Islet precursor cell (in vitro differentiated cells): Measurements from ENCODE around the gene USP34.
"Not testable (repeated sequence)": the region's sequence is repeated elsewhere in the genome, so short reads cannot be mapped to it uniquely, and the experiment has no call there.

ENCODE experiments used
- DNase-seq: peaks from one replicate; pipeline ENCODE4 v3.0.0-alpha.2; 2018

USP34 gene

DNA sequence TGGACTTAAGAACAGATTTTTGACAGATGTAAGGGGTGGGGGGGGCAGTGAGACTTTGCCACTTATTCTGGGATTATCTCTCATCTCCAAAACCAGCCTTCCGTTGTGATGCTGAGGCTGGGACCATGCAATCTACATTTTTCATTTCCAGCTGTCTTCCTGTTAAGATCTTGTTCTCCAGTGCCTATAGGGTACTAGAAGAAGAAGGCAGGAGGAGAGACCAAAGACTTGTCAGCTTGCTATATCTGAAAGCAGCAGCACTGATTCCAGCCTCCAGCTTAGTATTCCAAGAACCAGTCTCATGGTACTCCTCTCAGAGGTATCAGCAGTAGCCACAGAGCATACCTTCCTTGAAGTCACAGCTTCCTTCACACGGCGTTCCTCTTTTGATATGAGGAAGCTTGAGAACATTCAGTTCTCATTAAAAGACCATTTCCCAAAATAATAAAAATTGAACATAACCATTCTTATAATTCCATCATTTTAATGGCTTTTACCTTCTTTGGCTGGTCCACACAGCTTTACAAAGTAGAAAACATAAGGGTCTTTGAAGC, 49.8 kb downstream of the USP34 start:
- no peak for DNase-seq

- DNase-seq: no peak
Measured at GRCh38 chr2:61419570-61419969, 51.3 kb downstream of the USP34 start.

- DNase-seq: no peak
Measured at GRCh38 chr2:61419129-61419528, 51.8 kb downstream of the USP34 start.

- DNase-seq: no peak
Measured at GRCh38 chr2:61416871-61417645, 53.8 kb downstream of the USP34 start.

DNA sequence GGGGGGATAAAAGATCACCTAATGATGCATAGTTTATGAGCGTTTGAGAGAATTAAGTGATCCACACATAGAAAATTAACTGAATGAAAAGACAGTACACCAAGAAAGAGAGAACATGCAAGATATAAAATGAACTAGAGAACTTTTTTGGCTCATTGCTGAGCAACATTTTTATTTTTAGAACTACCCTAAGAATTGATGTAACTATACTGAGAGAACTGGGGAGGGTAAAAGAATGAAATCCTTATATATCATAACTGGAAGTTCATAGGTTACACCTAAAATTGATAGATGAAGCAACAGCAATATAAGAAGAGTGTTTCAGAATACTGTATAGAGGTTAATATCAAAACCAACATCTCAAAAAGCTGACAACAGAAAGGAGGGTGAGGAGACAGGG, 55.6 kb downstream of the USP34 start:
- no peak for DNase-seq

- no peak for DNase-seq
Measured at GRCh38 chr2:61414674-61415073, 56.2 kb downstream of the USP34 start.

GRCh38 chr2:61411109-61411508, 59.8 kb downstream of the USP34 start:
- no peak for DNase-seq

DNA sequence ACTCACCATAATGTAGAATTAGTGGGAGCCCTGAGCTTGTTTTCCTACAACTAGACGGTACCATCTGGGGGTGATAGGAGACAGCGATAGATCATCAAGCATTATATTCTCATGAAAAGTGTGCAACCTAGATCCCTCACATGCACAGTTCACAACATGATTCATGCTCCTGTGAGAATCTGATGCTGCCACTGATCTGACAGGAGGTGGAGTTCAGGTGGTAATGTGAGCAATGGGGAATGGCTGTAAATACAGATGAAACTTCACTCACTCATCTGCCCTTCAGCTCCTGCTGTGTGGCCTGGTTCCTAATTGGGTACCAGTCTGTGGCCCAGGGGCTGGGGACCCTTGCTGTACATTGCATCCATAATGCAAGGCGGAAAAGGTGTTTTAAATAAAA, 60.7 kb downstream of the USP34 start:
- no peak for DNase-seq

DNA sequence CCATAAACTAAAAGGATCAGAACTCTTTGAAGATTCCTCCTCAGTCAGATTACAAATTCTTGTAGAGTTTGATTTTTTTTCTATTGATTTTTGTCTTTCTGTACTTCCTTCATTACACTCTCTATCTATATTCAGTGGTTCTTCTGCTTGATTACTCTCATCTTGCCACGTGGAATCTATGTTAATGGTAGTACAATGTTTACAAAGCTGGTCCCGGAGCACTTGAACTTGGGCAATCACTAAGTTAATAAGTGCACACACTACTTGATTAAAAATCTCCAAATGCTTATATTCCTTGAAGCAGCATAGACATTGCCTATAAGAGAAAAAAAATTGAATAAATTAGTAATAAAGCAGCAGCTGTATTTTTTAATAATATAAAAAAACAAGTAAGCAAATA, 65.1 kb downstream of the USP34 start:
- DNase-seq: no peak

DNA sequence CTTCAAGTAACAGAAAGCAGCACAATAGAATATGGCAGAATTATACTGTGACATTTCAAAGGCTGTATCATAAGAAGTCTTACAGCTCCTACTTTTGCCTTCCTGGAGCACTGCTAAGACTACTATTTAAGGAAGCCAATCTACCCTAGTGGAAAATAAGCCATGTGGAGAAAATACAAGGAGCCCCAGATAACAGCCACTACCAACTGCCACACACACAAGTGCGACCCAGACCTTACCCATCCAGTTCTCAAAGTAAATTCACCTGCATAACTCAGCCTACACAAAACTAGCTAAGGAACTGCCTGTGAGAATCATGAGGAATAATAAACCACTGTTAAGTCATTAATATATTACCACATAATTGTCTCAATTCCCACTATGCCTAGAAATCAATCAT, 66.4 kb downstream of the USP34 start:
- no peak for DNase-seq

DNA sequence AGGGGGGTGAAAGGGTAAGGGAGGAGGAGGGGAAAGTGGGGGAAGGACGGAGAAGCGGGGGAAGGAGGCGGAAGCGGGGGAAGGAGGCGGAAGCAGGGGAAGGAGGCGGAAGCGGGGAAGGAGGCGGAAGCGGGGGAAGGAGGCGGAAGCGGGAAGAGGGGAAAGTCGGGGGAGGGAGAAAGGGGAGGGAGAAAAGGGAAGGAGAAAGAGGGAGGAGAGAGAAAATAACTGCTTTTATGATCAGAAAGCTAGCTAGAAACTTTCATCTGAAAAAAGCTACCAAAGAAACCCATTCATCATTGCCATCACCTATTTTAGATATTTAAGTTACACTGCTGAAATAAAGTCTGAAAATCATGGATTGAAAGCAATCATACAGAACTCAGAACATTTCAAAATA, 72.5 kb downstream of the USP34 start:
- DNase-seq: no peak

GRCh38 chr2:61396005-61396404, 74.9 kb downstream of the USP34 start:
- DNase-seq: no peak

DNA sequence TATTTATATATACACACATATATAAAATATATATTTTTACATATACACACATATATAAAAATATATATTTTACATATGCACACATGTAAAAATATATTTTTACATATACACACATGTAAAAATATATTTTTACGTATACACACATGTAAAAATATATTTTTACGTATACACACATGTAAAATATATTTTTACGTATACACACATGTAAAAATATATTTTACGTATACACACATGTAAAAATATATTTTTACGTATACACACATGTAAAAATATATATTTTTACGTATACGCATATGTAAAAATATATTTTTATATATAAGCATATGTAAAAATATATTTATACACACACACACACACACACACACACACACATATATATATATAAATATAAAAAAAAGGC, 83.3 kb downstream of the USP34 start:
- DNase-seq: not testable (repeated sequence)

GRCh38 chr2:61380882-61381197, 90.0 kb downstream of the USP34 start:
- DNase-seq: not testable (repeated sequence)

DNA sequence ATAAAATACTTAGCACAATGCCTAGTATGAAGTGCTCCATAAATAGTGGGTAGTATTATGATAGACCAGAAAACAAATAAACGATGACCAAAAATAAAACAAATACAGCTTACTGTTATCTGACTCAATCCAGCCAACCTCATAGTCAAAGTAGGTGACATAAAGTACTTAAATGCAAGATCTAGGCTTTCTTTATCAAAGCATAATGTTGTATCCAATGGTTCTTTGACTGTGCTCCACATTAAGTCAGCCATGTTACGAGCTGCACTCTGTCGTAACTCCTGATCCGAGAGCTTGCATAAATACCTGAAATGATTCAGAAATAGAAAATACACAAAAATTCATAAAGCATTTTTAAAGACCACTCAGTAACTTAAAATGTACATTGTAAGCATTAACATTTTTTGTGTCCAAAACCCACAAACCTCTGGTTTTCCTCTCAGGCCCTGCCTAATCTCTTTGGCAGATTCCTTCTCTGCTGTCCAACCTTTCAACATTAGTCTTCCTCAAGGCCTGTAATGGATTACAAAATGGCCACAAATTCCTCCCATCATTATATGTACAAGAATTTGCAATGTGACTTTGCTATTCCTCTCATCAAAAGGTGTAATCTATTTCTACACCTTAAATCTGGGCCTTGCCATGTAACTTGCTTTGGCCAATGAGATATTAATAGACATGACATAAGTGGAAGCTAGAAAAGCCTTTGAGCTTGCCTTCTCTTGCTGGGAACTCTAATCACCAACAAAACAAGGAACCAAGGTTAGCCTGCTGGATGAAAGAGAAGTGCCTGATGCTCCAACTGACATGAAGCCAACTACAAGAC, 90.6 kb downstream of the USP34 start:
- no peak for DNase-seq

DNA sequence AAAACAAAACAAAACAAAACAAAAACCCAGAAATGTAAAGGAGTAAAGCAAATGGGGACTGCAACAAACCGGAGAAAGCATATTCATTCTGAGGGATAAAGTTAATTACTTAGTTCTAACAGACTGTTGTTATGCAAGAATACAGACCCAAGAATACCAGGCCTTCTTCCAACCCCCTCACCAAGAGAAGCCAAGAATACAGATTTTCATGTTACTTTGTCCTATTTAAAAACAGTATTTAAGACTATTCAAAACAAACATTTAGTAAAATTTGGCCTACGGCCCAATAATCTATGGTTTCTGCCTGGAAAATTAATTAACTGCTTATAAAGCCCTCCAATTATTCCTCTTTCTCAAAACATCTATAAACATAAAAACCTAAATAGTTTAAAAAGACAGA, 91.4 kb downstream of the USP34 start:
- no peak for DNase-seq

- no peak for DNase-seq
Measured at GRCh38 chr2:61378281-61378680, 92.6 kb downstream of the USP34 start.

DNA sequence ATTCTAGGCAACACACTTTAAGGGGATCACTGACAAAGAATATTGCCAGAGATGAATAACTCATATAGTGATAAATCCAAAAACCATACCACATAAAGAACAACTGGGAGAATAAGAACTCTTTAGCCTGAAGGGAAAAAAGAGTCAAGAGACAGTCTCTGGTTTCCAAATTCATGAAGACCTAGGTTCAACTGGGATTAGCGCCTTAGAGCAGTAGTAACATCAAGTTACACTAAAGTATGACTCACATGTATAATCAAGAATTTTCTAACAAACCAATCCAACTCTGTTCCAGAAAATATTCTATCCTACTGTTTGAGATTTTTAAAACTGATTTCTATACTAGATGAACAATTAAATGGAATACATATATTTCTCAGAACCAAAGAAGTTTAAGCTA, 93.8 kb downstream of the USP34 start:
- no peak for DNase-seq

DNA sequence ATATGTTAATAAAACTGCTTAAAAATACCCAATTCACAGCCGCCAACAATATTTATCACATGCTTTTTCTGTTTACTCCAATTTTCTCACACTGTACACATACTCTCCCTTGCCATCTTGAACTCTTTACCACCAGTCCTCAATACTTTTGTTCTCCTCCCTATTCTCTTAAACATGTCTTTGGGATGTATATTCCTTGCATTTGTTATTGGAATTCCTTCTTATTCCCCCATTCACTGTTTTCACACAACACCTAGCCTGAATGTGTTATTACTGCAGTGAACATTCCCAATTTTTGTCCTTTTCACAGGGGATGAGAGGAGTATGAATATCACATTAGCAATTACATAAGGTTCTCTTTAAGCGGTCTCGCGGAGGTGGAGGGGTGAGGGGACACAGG, 94.7 kb downstream of the USP34 start:
- no peak for DNase-seq

DNA sequence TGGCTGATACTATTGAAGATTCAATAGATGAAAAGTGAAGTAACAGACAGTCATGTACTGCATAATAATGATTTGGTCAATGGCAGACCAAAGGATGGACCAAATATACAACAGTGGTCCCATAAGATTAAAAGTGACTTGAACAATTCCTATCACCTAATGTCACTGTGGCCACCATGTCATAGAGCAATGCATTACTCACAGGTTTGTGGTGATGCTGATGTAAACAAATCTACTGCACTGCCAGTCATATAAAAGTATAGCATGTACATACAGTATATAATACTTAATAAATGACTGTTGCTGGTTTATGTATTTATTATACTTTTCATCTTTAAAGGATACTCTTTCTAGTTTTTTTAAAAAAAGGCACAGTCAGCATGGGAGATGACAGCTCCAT, 99.9 kb downstream of the USP34 start:
- no peak for DNase-seq

- no peak for DNase-seq
Measured at GRCh38 chr2:61368687-61369665, 101.9 kb downstream of the USP34 start.

GRCh38 chr2:61367177-61367576, 103.7 kb downstream of the USP34 start:
- no peak for DNase-seq

GRCh38 chr2:61363580-61363979, 107.3 kb downstream of the USP34 start:
- DNase-seq: no peak
